OCI-LY3 (cell line): Measurements from ENCODE around the gene QKI.

ENCODE experiments used
- CTCF ChIP-seq: fragments of 200-600, 300-600 bp; sonication (generic); IDR thresholded peaks from 2 replicates; pipeline ENCODE4 v1.5.1; 2014; ENCODE audit warnings: antibody characterized with exemption, low read length, low read depth
- EZH2phosphoT487 ChIP-seq: fragments of 200-600 bp; shearing (Covaris generic); IDR thresholded peaks from 2 replicates; pipeline ENCODE4 v1.6.1; 2018; ENCODE audit warnings: antibody characterized with exemption, mixed run types, low read depth

DNA sequence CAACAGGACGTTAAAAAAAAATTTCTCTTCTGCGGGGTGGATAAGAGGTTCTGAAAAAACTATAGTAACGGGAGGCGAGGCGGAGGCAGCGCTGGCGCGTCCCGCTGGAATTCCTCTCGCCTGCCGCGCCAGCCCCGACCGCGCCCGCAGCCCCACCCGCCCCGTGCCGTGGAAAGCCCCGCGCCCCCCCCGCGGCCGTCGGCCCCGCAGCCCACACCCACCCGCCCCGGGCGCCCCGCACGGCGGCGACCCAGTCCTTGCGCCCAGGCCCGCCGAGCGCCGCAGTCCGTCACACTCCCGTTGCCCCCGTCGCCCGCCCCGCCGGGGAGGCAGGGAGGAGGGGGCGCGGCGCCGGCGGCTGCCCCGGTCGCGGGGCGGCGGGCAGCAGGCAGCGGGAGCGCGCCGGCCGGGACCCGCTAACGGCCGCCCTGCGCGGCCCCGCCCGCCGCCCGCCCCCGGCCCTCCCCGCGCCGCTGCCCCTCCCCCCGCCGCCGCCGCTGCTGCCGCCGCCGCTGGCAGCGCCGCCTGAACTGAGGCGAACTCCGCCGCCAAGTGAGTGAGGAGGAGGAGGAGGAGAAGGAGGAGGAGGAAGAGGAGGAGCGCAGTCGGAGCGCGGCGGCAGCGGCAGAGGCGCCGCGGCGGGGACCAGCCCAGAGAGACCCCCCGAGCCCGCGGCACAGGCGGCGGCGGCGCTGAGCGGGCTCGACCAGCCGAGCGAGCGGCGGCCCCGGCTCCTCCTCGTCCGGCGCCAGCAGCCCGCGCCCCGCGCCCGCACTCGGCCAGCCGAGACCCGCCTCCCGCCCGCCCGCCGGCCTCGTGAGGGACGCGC lies at the start of gene QKI:
- TF ChIP-seq CTCF, result no peak
- TF ChIP-seq EZH2phosphoT487, result no peak
